Endodermal cell (in vitro differentiated cells): ENCODE data around the gene C12orf42. TPM values are rescaled to one million over a fixed set of nuclear protein-coding genes. Genes with fewer than 3 reads are reported as not detected.

Experiments
- DNase-seq: peaks from one replicate; pipeline ENCODE4 v3.0.0-alpha.2; 2017
- H3K27ac ChIP-seq: 2 replicates; pipeline ENCODE4 v1.5.1; 2013; ENCODE audit warnings: mild to moderate bottlenecking, low read depth, low read length, moderate library complexity
- H3K27me3 ChIP-seq: 2 replicates; pipeline ENCODE4 v1.6.1; 2013; ENCODE audit warnings: mild to moderate bottlenecking, low read length, moderate library complexity; ENCODE audit not compliant: insufficient read depth, control insufficient read depth, poor library complexity, severe bottlenecking
- H3K36me3 ChIP-seq: 2 replicates; pipeline ENCODE4 v1.7.0; 2013; ENCODE audit warnings: mild to moderate bottlenecking, low read length, moderate library complexity; ENCODE audit not compliant: control insufficient read depth, insufficient read depth
- H3K4me1 ChIP-seq: one replicate; pipeline ENCODE4 v1.7.0; 2013; ENCODE audit warnings: low read length; ENCODE audit not compliant: control insufficient read depth, insufficient read depth
- H3K4me3 ChIP-seq: 2 replicates; pipeline ENCODE4 v1.5.1; 2013; ENCODE audit warnings: mild to moderate bottlenecking, low read length, moderate library complexity
- H3K9ac ChIP-seq: 2 replicates; pipeline ENCODE4 v1.6.1; 2013; ENCODE audit warnings: mild to moderate bottlenecking, low read length, moderate library complexity; ENCODE audit not compliant: poor library complexity, severe bottlenecking; ENCODE audit errors: extremely low read depth
- H3K9me3 ChIP-seq: 2 replicates; pipeline ENCODE4 v1.6.1; 2013; ENCODE audit warnings: mild to moderate bottlenecking, low read length, moderate library complexity; ENCODE audit not compliant: control insufficient read depth
- H3K27ac Mint-ChIP-seq: 2 replicates; pipeline ENCODE4 v1.8.0; 2020; ENCODE audit warnings: mixed read lengths
- H3K27me3 Mint-ChIP-seq: 2 replicates; pipeline ENCODE4 v1.8.0; 2021; ENCODE audit warnings: mild to moderate bottlenecking, mixed read lengths; ENCODE audit not compliant: insufficient read depth
- H3K36me3 Mint-ChIP-seq: 2 replicates; pipeline ENCODE4 v1.8.0; 2020; ENCODE audit warnings: low read depth, mixed read lengths
- H3K4me1 Mint-ChIP-seq: 2 replicates; pipeline ENCODE4 v1.8.0; 2020; ENCODE audit warnings: mixed read lengths
- H3K4me3 Mint-ChIP-seq: 2 replicates; pipeline ENCODE4 v1.8.0; 2020; ENCODE audit warnings: mild to moderate bottlenecking, moderate library complexity, mixed read lengths
- H3K9me3 Mint-ChIP-seq: 2 replicates; pipeline ENCODE4 v1.8.0; 2020; ENCODE audit warnings: mild to moderate bottlenecking, mixed read lengths
- WGBS, 2 experiments: methylation state at CpG; one replicate each; pipeline versions ENCODE4 v1.1.5 to v1.1.7; 2013; ENCODE audit warnings: missing lambda C conversion rate in 2 of 2, mixed read lengths in 1 of 2; ENCODE audit not compliant: insufficient coverage in 1 of 2, insufficient read length in 1 of 2; 5-methylcytosine and 5-hydroxymethylcytosine counted together
- total RNA-seq, 2 donors: library from RNA; stranded (reverse); fragmentation: NEBNext Ultra II Directional in 1 of 2; extraction: Animal tissue kit (Norgen Biotek cat#: 25700) in 1 of 2; gene quantifications; 2 replicates in 1 of 2; 3 replicates in 1 of 2; pipeline ENCODE4 v1.2.1, GENCODE V29; 2021
- TF ChIP-seq, protein P1 (sequence below): fragments of 200-600 bp; sonication (generic); conservative IDR thresholded peaks from 2 replicates; pipeline ENCODE4 v1.5.0; 2021; ENCODE audit warnings: antibody characterized with exemption, mild to moderate bottlenecking

C12orf42 gene
- total RNA-seq, 2 donors from 2014 or later: not detected

DNA sequence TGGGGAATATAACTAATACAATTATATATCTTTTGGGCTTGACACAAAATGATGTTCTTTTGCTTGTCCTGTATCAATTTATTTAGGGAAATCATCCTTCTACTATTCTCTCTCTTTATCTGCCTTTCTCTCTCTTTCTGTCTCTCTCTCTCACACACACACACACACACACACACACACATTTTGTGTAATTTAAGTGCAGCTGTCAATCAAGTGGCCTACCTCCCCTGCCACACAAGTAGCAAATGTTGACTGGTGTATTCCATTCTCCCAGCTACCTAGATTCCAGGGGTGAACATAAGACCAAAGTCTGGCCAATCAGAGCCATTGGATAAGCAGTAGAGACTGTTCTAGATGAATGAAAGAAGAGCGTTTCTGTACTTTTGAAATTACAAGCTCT is 127.6 kb downstream of the C12orf42 start:
- Histone ChIP-seq H3K4me1 (no peaks in the 10 kb centered on the region), H3K27me3 (no peaks in the 10 kb centered on the region), H3K36me3 (no peaks in the 10 kb centered on the region), H3K9ac (no peak overlapping the region), H3K27ac (no peak overlapping the region), H3K4me3 (no peak overlapping the region), H3K9me3 (no peaks in the 10 kb centered on the region)
- peaks cover 2% of the 10 kb centered on the region for H3K27me3 Mint-ChIP-seq
- H3K4me1 Mint-ChIP-seq: no peaks in the 10 kb centered on the region
- H3K4me3 Mint-ChIP-seq: no peak overlapping the region
- no peaks in the 10 kb centered on the region for H3K9me3 Mint-ChIP-seq
- TF ChIP-seq, protein P1, sequence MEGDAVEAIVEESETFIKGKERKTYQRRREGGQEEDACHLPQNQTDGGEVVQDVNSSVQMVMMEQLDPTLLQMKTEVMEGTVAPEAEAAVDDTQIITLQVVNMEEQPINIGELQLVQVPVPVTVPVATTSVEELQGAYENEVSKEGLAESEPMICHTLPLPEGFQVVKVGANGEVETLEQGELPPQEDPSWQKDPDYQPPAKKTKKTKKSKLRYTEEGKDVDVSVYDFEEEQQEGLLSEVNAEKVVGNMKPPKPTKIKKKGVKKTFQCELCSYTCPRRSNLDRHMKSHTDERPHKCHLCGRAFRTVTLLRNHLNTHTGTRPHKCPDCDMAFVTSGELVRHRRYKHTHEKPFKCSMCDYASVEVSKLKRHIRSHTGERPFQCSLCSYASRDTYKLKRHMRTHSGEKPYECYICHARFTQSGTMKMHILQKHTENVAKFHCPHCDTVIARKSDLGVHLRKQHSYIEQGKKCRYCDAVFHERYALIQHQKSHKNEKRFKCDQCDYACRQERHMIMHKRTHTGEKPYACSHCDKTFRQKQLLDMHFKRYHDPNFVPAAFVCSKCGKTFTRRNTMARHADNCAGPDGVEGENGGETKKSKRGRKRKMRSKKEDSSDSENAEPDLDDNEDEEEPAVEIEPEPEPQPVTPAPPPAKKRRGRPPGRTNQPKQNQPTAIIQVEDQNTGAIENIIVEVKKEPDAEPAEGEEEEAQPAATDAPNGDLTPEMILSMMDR: no peak
- no peak overlapping the region for H3K27ac Mint-ChIP-seq
- H3K36me3 Mint-ChIP-seq: no peaks in the 10 kb centered on the region
- DNase-seq: no peak
- 95 to 100% methylated on average over 1 of the region's 1 CpG for WGBS, 2 experiments

DNA sequence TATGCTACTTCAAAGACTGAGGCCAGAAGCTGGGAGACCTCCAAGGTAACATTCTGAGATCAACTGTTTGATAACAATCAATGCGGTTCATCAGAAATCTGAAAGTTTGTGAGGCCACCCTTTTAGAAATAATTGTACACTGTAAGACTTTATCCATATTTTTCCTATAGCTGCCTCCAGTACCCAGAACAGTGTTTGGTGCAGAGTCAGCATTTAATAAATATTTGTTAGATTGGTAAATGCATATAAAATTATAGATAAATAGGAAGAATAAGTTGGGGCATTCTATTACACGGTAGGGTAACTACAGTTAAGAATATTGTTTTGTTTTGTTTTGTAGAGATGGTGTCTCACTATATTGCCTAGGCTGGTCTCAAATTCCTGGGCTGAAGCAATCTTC is 141.4 kb downstream of the C12orf42 start:
- Mint-ChIP-seq H3K27ac (no peak overlapping the region), H3K4me3 (no peak overlapping the region), H3K9me3 (no peaks in the 10 kb centered on the region), H3K4me1 (no peaks in the 10 kb centered on the region), H3K36me3 (no peaks in the 10 kb centered on the region), H3K27me3 (peaks cover 1% of the 10 kb centered on the region)
- TF ChIP-seq, protein P1: no peak
- WGBS, 2 experiments: 25 to 70% methylated on average over 1 to 2 of the region's 2 CpGs
- Histone ChIP-seq H3K27me3 (no peaks in the 10 kb centered on the region), H3K9me3 (no peaks in the 10 kb centered on the region), H3K36me3 (no peaks in the 10 kb centered on the region), H3K9ac (no peak overlapping the region), H3K27ac (no peak overlapping the region), H3K4me1 (no peaks in the 10 kb centered on the region), H3K4me3 (no peak overlapping the region)
- no peak for DNase-seq

DNA sequence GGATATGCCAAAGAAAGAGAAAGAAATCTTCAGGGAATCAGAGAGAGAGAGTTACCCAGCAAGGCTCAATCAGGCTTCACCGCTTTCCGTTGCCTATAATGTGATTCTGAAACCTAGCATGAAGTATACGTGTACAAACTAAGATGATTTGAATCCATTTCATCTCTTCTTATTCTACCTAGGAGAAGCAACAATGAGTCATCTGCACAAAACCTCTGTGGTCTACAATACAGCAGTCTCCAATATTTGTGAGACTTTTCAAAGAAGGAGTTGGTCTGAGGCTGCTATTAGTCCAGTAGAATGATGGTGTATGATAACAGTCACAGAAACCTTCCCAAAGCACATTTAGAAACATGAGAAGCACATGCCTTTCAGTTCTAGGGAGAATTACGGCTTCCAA is 141.9 kb downstream of the C12orf42 start:
- Histone ChIP-seq H3K27me3 (no peaks in the 10 kb centered on the region), H3K4me1 (no peaks in the 10 kb centered on the region), H3K9me3 (no peaks in the 10 kb centered on the region), H3K4me3 (no peak overlapping the region), H3K27ac (no peak overlapping the region), H3K36me3 (no peaks in the 10 kb centered on the region), H3K9ac (no peak overlapping the region)
- H3K9me3 Mint-ChIP-seq: no peaks in the 10 kb centered on the region
- H3K4me3 Mint-ChIP-seq: no peak overlapping the region
- peaks cover 1% of the 10 kb centered on the region for H3K27me3 Mint-ChIP-seq
- 92 to 100% methylated on average over 1 to 4 of the region's 4 CpGs for WGBS, 2 experiments
- no peaks in the 10 kb centered on the region for H3K4me1 Mint-ChIP-seq
- DNase-seq: no peak
- no peaks in the 10 kb centered on the region for H3K36me3 Mint-ChIP-seq
- H3K27ac Mint-ChIP-seq: no peak overlapping the region
- TF ChIP-seq, protein P1: no peak
